ENCODE data around the gene CFAP58.

CFAP58 gene

DNA sequence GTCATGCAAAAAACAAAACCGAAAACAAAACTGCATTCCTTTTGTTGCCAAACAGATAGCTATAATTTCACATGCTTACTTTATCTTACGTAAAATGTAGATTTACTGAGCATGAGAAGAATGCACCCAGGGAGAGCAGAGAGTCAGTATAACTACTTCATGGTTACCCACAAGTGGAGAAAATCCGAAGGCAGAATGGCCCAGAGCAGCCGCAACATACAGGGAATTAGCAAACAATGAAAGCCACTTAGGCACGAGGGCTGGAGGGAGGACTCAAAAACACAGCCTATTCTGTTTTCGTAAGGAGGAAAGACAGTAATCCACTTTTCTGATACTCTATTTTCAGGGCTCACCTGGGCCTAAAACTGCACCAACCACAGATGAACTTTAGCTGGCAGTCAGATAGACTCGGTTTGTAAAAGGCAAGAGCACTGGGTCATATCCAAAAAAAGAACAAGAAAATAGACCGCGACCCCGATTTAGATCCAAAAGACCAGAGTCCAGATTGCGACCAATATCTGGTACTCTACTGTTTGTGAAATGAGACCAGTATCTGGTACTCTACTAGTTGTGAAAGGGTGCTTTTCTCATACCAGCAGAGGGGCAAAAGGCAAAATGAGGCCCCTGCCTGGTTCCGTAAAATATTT is 16.7 kb upstream of the CFAP58 start:
- no peak for DNase-seq

DNA sequence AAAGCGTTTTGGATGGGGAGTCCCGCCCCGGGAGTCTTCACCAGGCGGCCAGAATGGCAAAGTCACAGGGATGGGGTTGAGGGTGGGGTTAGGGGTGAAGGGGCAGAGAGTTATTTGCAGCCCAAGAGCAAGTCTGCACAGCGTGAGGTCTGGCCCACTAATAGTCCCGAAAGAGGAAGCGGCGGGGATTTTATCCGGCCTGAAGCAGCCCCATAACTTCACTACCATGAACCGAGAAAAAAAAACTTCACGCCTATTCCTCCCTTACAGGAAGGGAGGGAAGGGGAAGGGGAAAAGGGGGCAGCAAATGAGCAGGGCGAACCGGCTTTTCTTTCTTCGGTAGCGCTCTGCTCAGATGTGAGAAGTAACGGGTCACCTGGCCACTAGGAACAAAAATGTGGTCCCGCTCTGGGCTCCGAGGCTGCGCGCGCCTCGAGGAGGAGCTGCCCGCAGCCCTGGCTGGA is 16.1 kb upstream of the CFAP58 start:
- DNase-seq = no peak

DNA sequence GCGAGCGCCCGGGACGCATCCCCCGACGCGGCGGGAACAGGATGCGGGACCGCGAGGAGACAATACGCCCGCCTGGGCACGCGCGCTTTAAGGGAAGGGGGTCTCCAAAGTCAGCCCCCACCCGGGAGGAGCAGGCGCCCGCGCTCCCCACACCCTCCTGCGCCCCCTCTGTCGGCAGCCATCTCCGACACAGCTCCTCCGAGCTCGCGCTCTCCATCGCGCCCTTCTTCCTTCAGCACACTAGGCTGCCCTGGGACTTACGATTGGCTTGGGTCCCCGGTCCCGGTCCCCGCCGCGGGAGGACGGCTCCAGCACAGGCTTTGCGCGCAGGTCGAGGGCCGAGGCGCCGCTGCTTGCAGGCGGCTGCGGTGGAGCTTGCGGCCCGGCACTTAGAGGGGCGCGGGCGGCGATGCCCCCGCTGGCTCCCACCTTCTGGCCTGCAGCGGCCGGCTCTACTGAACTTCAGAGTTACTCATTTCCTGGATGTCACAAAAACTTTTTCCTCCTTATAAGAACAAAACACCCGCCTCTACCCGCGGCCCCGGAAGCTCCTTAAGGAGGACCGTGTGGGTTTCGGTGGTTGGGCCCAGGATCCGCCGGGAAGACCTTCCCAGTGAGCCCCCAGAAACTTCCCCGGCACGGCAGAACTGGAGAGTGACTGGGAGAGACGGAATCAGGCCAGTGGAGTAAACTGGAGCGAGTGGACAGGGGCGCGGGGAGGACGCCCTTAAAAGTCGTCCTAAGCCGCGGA is 15.5 kb upstream of the CFAP58 start, which contains the start of gene ITPRIP:
Gene ITPRIP (minus strand): TSS at position 481 of the 751 bp plus-strand sequence. CDS start 22,414 bp downstream, outside the sequence.
- DNase-seq = peak; percentile 63 to 64

DNA sequence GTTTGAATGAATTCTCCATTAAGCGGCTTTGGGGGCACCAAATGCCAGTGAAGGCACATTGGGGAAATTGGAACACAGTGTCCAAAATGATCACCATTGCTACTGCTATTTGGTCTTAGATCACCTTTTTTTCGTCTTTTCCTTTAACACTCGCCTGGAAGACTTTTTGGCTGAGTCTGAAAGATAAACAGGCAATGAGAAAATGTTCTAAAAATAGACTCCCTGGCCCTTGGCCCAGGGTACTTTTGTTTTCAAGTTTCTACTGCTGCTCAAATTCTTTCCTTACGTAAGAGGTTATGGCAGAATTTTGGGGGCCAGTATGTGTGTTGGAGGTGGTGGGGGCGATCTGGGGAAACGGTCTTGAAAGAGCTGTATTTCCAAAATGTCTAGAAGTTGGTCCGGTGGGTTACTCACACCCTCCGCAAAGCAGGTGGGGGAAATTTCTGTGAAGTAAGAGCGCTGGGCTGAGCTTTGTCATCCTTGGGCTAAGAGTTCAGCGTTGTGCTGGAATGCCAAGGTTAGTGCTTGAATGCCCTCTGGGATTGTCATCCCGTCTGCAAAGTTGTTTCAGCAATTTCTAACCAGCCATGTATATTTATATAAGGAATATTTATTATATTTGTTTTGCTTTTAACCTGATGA is 14.0 kb upstream of the CFAP58 start:
- no peak for DNase-seq

DNA sequence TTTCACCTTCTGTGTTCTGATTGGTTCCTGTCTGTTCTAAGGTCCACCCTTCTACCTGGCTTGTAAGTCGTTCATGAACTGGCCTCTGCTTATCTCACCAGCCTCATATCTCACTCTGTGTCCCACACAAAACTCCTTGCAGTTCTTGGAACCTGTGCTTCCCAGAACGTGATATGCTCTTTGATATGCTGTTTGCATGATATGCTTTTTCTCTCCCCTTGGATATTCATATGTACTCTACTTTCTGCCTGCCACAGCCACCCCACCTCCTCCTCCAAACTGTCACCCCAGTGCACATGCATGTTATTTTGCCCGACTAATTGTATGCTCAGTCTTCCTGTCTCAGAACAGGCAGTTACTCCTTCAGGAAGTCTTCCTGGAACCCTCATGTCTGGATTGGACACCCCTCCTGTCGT is 13.5 kb upstream of the CFAP58 start:
- DNase-seq = no peak

- DNase-seq = no peak
Measured at GRCh38 chr10:104340641-104341040, 13.0 kb upstream of the CFAP58 start.

DNA sequence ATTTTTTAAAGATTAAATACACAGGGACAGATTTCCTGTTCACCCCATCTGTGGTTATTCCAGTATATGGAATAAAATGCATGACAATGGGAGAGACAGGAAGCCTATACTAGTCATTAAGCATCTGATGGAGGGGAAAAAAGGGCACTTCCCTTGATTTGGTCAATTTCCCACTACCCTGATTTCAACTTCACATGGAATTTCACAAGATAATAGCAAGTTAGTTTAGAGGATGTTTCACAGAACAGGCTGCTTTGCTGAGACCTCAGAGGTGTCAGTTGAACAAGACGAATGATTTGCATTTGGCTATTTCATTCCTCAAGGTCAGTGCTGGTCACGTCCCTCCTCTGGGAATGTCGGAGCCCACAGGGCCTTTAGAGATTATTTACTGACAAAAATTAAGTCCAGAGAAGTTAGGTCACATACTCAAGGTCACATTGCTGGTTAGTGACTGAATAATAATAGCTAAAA is 10.7 kb upstream of the CFAP58 start:
- no peak for DNase-seq

DNA sequence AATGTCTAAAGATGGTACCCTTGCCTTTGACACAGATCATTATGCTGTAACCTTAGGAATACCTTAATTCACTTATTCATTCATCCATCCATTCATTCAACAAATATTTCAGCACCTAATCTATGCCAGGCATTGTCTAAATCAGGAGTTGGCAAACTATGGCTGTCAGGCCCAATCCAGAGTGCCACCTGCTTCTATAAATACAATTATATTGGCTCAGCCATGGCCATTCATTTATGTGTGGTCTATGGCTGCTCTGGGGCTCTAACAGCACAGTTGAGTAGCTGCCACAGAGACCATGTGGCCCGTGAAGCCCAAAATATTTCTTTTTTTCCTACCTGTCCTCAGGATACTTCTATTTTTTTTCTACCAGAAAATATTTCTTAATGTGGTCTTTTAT is 9.4 kb upstream of the CFAP58 start:
- no peak for DNase-seq

DNA sequence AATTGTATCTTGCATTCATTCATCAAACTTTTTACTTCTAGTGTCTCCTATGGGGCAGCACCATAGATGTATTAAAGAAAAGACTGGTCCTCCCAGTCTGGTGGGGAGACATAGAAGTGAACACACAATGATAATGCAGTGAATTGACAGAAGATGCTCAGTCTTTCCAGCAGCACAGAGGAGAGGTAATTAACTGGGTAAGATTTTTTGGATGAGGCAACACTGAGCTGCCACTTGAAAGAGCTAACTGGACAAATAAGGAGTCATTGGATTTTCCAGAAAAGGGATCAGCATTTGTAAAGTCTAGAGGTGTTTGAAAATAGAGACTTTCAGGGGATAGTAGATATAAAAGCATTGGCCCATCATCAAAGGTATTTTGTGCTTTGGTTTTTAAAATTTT is 8.1 kb upstream of the CFAP58 start:
- DNase-seq = no peak

DNA sequence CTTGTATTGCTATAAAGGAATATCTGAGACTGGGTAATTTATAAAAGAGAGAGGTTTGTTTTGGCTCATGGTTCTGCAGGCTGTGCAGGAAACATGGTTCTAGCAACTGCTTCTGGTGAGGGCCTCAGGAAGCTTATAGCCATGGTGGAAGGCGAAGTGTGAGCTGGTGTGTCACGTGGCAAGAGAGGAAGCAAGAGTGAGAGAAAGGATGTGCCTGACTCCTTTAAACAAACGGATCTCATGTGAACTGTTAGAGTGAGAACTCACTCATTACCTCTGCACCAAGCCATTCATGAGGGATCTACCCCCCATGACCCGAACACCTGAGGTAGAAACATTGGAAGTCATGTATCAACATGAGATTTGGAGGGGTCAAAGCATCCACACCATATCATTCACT is 7.7 kb upstream of the CFAP58 start:
- DNase-seq = no peak

DNA sequence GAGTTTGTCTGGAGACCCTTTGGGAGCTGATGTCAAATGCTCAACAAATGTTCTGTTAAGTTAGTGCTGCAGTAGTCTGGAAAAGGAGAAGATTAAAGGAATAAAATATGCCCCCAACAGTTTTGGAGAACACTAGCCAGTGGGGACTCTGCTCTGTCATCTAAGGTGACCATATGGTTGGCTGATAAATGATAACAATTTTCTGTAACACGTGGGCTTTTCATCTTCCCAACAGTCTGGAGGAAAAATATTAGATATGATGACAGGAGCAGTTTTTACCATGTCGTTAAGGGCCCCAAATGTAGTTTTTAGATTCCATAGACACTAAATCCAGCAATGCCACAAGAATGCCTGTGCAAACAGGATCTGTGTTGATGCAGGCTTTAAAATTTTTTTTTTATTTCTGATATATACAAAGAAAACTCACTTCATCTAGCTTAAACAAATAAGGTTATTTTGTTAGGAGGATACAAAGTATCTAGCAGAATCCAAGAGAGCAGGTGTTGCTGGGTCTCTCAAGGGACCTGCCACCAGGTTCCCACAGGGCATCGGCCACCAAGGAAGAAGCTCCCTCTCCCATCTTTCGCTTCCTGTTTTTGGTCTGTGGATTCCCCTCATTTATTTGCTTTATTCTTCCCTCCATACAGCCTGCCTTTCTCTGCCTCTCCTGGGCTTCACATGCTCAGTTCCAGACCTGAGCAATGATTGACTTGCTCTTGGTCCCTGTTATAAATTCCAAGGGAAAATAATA is 6.2 kb upstream of the CFAP58 start:
- DNase-seq = no peak

DNA sequence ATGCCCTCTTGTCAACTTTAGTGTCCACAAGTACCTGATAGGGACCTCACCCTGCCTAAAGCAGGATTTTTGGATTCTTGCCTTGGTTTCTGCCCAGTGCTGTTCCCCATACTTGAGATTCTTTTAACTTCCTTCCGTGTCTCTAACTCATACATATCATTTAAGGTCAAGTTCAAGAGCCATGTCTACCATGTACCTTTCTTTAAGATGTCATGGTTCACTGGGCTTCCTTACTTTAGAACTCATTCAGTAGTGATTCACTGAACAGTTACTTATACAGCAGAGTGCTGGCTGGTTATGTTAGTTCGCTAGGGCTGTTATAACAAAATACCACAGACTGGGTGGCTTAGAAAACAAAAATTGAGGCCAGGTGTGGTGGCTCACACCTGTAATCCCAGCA is 5.0 kb upstream of the CFAP58 start:
- no peak for DNase-seq

DNA sequence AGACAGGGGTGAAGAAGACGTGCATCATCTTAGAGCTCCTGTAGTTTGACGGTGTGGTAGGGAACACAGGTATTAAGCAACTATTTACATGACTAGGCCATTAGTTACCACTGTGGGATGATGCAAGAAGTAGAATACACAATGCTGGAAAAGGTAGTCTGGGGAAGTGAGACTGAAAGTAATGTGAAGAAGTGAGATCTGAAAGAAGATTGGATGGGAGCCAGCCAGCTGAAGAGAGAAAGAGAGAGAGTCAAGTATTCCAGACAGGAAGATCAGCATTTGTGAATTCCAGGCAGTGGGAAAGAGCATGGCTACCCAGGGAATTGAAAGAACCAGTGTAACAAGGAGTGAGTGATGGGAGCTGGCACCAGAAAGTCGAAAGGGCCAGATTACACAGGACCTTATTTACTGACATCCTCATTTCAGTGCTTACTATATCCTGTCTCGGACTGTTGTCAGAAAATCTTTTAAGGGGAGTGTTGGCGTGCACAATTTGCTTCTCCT is 4.0 kb upstream of the CFAP58 start:
- DNase-seq = no peak

GRCh38 chr10:104350127-104350635 is 3.5 kb upstream of the CFAP58 start:
- DNase-seq = no peak

GRCh38 chr10:104351061-104351702 is 2.5 kb upstream of the CFAP58 start:
- no peak for DNase-seq

DNA sequence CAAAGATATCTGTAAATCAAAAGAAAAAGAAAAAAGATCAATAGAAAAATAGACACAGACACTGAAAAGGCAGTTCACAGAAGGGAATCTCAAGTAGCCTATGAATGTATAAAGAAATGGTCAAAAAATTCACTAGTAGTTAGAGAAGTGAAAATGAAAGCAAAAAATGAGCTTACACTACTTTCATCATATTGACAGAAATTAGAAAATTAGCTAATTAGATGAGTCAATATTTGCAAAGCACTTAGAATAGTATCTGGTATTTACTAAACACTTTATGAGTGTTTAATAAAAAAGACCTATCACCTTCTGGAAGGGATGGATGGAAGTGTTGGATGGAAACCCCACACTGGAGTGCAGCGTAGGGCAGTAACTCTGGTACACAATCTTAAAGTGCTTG is 1.7 kb upstream of the CFAP58 start:
- DNase-seq = no peak

- no peak for DNase-seq
Measured at GRCh38 chr10:104359811-104360210, 6.2 kb downstream of the CFAP58 start.

- DNase-seq = no peak
Measured at GRCh38 chr10:104367904-104368303, 14.3 kb downstream of the CFAP58 start.

- no peak for DNase-seq
Measured at GRCh38 chr10:104368381-104368780, 14.7 kb downstream of the CFAP58 start.

GRCh38 chr10:104371753-104372152 is 18.1 kb downstream of the CFAP58 start:
- no peak for DNase-seq

DNA sequence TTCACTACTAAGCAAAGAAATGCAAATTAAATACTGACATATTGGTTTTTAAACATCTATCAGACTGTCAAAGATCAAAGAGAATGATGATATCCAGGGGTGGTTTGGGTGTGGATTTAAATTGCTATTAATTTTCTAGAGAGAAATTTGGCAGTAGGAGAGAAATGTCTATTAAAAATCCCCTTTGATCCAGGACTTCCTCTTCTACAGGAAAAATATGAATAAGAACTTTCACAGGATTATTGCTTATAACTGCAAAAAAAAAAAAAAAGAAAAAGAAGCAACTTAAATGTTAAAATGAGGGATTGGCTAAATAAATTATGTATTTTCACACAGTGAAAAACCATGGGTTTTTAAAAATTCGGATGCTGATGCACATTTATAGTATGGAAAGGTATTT is 21.0 kb downstream of the CFAP58 start:
- DNase-seq = no peak

GRCh38 chr10:104376784-104377300 is 23.2 kb downstream of the CFAP58 start:
- DNase-seq = no peak

Data from activated CD4-positive, alpha-beta T cell treated with anti-CD3 and anti-CD28 coated beads, Interleukin-2, amount 50 U/mL, for 4 hours (primary cell).